B cell (primary cell): ENCODE data around the gene PWWP2B. TPM values are rescaled to one million over a fixed set of nuclear protein-coding genes. Genes with fewer than 3 reads are reported as not detected.

ENCODE experiments used
- ATAC-seq: fragments of 200-7000 bp; cut with Tn5 transposase; one replicate; pipeline ENCODE4 v1.10.0; 2021; ENCODE audit warnings: low read depth, mild to moderate bottlenecking, moderate number of reproducible peaks, moderate library complexity
- CTCF ChIA-PET: fragments of 350-600 bp; sonication (Branson Sonifier 250); formaldehyde crosslinking; loops from one replicate; lab custom pipeline; 2021; ENCODE audit warnings: antibody characterized with exemption, inconsistent platforms; lab: Charles Lee
- POLR2A ChIA-PET: fragments of 350-600 bp; sonication (Branson Sonifier 250); formaldehyde crosslinking; loops from one replicate; lab custom pipeline; 2021; ENCODE audit warnings: antibody characterized with exemption; lab: Charles Lee
- DNase-seq: peaks from one replicate; pipeline ENCODE4 v3.0.0; 2013
- H2AFZ ChIP-seq: 2 replicates; pipeline ENCODE4 v1.6.1; 2012; ENCODE audit warnings: mild to moderate bottlenecking, low read depth, low read length; ENCODE audit not compliant: insufficient read depth, poor library complexity, severe bottlenecking
- H3K27ac ChIP-seq, 2 donors: 1 replicate in 1 of 2; 2 replicates in 1 of 2; pipeline ENCODE4 v1.5.1; 2012 to 2013; ENCODE audit warnings: low read length in 2 of 2, mild to moderate bottlenecking in 2 of 2, moderate library complexity in 1 of 2
- H3K27me3 ChIP-seq, 4 experiments: fragments of 200-600 bp in 1 of 4; sonication (generic) in 1 of 4; replicated peaks in 1 of 4; 1 replicate in 2 of 4; 2 replicates in 2 of 4; pipeline versions ENCODE4 v1.6.1 to v1.7.0; 2013 to 2016; ENCODE audit warnings: low read length in 3 of 4, mild to moderate bottlenecking in 2 of 4, mixed read lengths in 1 of 4, moderate library complexity in 1 of 4; ENCODE audit not compliant: insufficient read depth in 4 of 4, control insufficient read depth in 3 of 4; ENCODE audit errors: control extremely low read depth in 1 of 4
- H3K36me3 ChIP-seq, 2 experiments: replicated peaks in 1 of 2; 1 replicate in 1 of 2; 2 replicates in 1 of 2; pipeline versions ENCODE4 v1.6.1 to v1.7.1; 2013; ENCODE audit warnings: low read length in 1 of 2; ENCODE audit not compliant: insufficient read depth in 2 of 2, control insufficient read depth in 1 of 2; ENCODE audit errors: control extremely low read depth in 1 of 2, extremely low read depth in 1 of 2
- H3K4me1 ChIP-seq, 2 donors: fragments of 200-600 bp in 1 of 2; sonication (generic) in 1 of 2; 1 replicate in 1 of 2; 2 replicates in 1 of 2; pipeline versions ENCODE4 v1.5.1 to v1.6.1; 2013 to 2017; ENCODE audit warnings: low read length in 2 of 2; ENCODE audit not compliant: control insufficient read depth in 2 of 2, insufficient read depth in 2 of 2
- H3K4me2 ChIP-seq: replicated peaks from 2 replicates; pipeline ENCODE3; 2012; ENCODE audit warnings: mild to moderate bottlenecking, low read depth, low read length; ENCODE audit not compliant: poor library complexity, severe bottlenecking
- H3K4me3 ChIP-seq, 5 experiments: fragments of 200-600 bp in 1 of 5; sonication (generic) in 1 of 5; 1 replicate in 3 of 5; 2 replicates in 2 of 5; pipeline versions ENCODE4 v1.5.1 to v1.7.0; 2011 to 2016; ENCODE audit warnings: low read length in 4 of 5, mild to moderate bottlenecking in 4 of 5, low read depth in 2 of 5, control low read depth in 1 of 5, moderate library complexity in 1 of 5; ENCODE audit not compliant: insufficient read depth in 1 of 5; ENCODE audit errors: control extremely low read depth in 1 of 5, extremely low read depth in 1 of 5
- H3K79me2 ChIP-seq: fragments of 200-600 bp; sonication (generic); one replicate; pipeline ENCODE4 v1.6.0; 2016; ENCODE audit warnings: low read length; ENCODE audit not compliant: control insufficient read depth, insufficient read depth
- H3K9ac ChIP-seq: fragments of 200-600 bp; sonication (generic); 2 replicates; pipeline ENCODE4 v1.6.1; 2017; ENCODE audit warnings: mild to moderate bottlenecking, low read length, moderate library complexity
- H3K9me3 ChIP-seq, 3 donors: one replicate each; pipeline versions ENCODE4 v1.6.1 to v1.7.1; 2013; ENCODE audit warnings: low read length in 2 of 3; ENCODE audit not compliant: control insufficient read depth in 2 of 3, insufficient read depth in 1 of 3; ENCODE audit errors: control extremely low read depth in 1 of 3
- H4K20me1 ChIP-seq: 2 replicates; pipeline ENCODE4 v1.6.0; 2012; ENCODE audit warnings: mild to moderate bottlenecking, low read length; ENCODE audit not compliant: insufficient read depth, control insufficient read depth, poor library complexity, severe bottlenecking
- H3K27ac Mint-ChIP-seq: one replicate; pipeline ENCODE4 v1.8.0; 2021; ENCODE audit warnings: mixed read lengths
- H3K27me3 Mint-ChIP-seq: one replicate; pipeline ENCODE4 v1.8.0; 2021; ENCODE audit warnings: mixed read lengths
- H3K4me1 Mint-ChIP-seq: one replicate; pipeline ENCODE4 v1.8.0; 2021; ENCODE audit warnings: mixed read lengths
- H3K4me3 Mint-ChIP-seq: one replicate; pipeline ENCODE4 v1.8.0; 2021; ENCODE audit warnings: mixed read lengths
- H3K9me3 Mint-ChIP-seq: one replicate; pipeline ENCODE4 v1.8.0; 2022; ENCODE audit warnings: mixed read lengths; ENCODE audit not compliant: insufficient read depth
- EZH2 ChIP-seq: IDR thresholded peaks from 2 replicates; pipeline ENCODE4 v1.6.1; 2012; ENCODE audit warnings: borderline replicate concordance, low read depth, mild to moderate bottlenecking, moderate library complexity, low read length; ENCODE audit not compliant: insufficient read depth, poor library complexity, severe bottlenecking
- WGBS: methylation state at CpG from one replicate; pipeline ENCODE4 v1.1.5; 2013; ENCODE audit warnings: missing lambda C conversion rate; ENCODE audit not compliant: insufficient coverage; 5-methylcytosine and 5-hydroxymethylcytosine counted together
- intact Hi-C: fragments of 100-400 bp; cut with micrococcal nuclease; formaldehyde crosslinking; loops from one replicate; pipeline ENCODE4 v1.10.0; 2022
- polyA plus RNA-seq: library from polyadenylated mRNA; depleted of rRNA; stranded (reverse); fragments of >200 nt; gene quantifications from 2 replicates; pipeline ENCODE4 v1.2.3, GENCODE V29; 2012
- total RNA-seq, 2 donors: library from RNA; stranded (reverse); fragments of 120-200 nt in 1 of 2; gene quantifications; 1 replicate in 1 of 2; 2 replicates in 1 of 2; pipeline versions ENCODE4 v1.2.3 to v1.2.4, GENCODE V29; 2013 to 2022
- TF ChIP-seq, protein P1 (sequence below): fragments of 200-600 bp; IDR thresholded peaks from one replicate; pipeline ENCODE4 v1.8.0; 2022; ENCODE audit warnings: antibody characterized with exemption, mild to moderate bottlenecking

Gene PWWP2B
- total and polyA plus RNA-seq, 2 donors (not counting 1 experiment from before 2014, with no cell fraction given) = 13.6 to 34.4 TPM

DNA sequence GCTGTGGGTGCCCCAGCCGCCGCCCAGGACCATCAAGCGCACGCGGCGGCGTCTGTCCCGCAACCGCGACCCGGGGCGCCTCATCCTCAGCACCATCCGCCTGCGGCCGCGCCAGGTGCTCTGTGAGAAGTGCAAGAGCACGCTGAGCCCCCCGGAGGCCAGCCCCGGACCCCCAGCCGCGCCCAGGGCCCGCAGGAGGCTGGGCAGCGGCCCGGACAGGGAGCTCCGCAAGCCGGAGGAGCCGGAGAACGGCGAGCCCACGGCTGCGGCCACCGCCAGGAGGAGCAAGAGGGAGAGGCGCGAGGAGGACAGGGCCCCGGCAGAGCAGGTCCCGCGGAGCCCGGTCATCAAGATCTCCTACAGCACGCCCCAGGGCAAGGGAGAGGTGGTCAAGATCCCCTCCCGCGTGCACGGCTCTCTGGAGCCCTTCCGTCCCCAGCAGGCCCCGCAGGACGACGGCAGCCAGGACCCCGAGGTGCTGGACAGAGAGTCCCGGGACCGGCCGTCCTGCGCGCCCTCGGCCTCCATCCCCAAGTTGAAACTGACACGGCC is 8.0 kb downstream of the PWWP2B start:
- Histone ChIP-seq H2AFZ (no peak overlapping the region), H3K4me1 (peaks cover 47 to 49% of the 10 kb centered on the region in 2 donors), H3K9me3 (no peaks in the 10 kb centered on the region), H3K4me2 (no peak overlapping the region), H3K79me2 (peaks cover 54% of the 10 kb centered on the region), H4K20me1 (peaks cover 67% of the 10 kb centered on the region), H3K27ac (no peak overlapping the region), H3K9ac (no peak overlapping the region), H3K36me3 (peaks cover 0 to 19% of the 10 kb centered on the region in 2 experiments), H3K4me3 (no peak overlapping the region), H3K27me3 (no peaks in the 10 kb centered on the region)
- ChIA-PET CTCF (interaction anchor here (1.7 kb wide), 1 partner anchor 42 kb away, joined by 4 read pairs; no protein-coding TSS in a partner anchor), POLR2A (no interaction called here)
- WGBS = 96% methylated on average over 54 of the region's 54 CpGs
- Mint-ChIP-seq H3K9me3 (no peaks in the 10 kb centered on the region), H3K4me1 (peaks cover 47% of the 10 kb centered on the region), H3K27ac (no peak overlapping the region), H3K4me3 (no peak overlapping the region), H3K27me3 (no peaks in the 10 kb centered on the region)
- no peak for ATAC-seq
- DNase-seq = no peak
- intact Hi-C loops = no loop called here
- TF ChIP-seq, protein P1, sequence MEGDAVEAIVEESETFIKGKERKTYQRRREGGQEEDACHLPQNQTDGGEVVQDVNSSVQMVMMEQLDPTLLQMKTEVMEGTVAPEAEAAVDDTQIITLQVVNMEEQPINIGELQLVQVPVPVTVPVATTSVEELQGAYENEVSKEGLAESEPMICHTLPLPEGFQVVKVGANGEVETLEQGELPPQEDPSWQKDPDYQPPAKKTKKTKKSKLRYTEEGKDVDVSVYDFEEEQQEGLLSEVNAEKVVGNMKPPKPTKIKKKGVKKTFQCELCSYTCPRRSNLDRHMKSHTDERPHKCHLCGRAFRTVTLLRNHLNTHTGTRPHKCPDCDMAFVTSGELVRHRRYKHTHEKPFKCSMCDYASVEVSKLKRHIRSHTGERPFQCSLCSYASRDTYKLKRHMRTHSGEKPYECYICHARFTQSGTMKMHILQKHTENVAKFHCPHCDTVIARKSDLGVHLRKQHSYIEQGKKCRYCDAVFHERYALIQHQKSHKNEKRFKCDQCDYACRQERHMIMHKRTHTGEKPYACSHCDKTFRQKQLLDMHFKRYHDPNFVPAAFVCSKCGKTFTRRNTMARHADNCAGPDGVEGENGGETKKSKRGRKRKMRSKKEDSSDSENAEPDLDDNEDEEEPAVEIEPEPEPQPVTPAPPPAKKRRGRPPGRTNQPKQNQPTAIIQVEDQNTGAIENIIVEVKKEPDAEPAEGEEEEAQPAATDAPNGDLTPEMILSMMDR = no peak
- TF ChIP-seq EZH2 = no peak

- DNase-seq (no peak), ATAC-seq (no peak)
- no peak overlapping the region for H2AFZ ChIP-seq
- Mint-ChIP-seq H3K4me1 (peaks cover 43% of the 10 kb centered on the region), H3K27me3 (no peaks in the 10 kb centered on the region), H3K4me3 (no peak overlapping the region), H3K27ac (no peak overlapping the region), H3K9me3 (no peaks in the 10 kb centered on the region)
- POLR2A ChIA-PET = interaction anchor here (1.2 kb wide), 1 partner anchor 16 kb away, joined by 3 read pairs; no protein-coding TSS in a partner anchor
- H3K4me3 ChIP-seq = no peak overlapping the region
- CTCF ChIA-PET = interaction anchor here (1.7 kb wide), 1 partner anchor 41 kb away, joined by 4 read pairs; no protein-coding TSS in a partner anchor
- H3K9ac ChIP-seq = no peak overlapping the region
- no peak overlapping the region for H3K4me2 ChIP-seq
- peaks cover 63% of the 10 kb centered on the region for H4K20me1 ChIP-seq
- 98% methylated on average over 53 of the region's 53 CpGs for WGBS
- H3K27me3 ChIP-seq = no peaks in the 10 kb centered on the region
- no peaks in the 10 kb centered on the region for H3K9me3 ChIP-seq
- H3K79me2 ChIP-seq = peaks cover 59% of the 10 kb centered on the region
- intact Hi-C loops = no loop called here
- H3K4me1 ChIP-seq = peaks cover 41 to 44% of the 10 kb centered on the region in 2 donors
- no peak overlapping the region for H3K27ac ChIP-seq
- TF ChIP-seq, protein P1 = no peak
- TF ChIP-seq EZH2 = no peak
- H3K36me3 ChIP-seq = peaks cover 0 to 19% of the 10 kb centered on the region in 2 experiments
Observed at GRCh38 chr10:132405463-132405991, 8.5 kb downstream of the PWWP2B start.
